KOPT-K1 (cell line): Measurements from ENCODE around the gene ALAS2.

Experiments used
- H3K27ac ChIP-seq: fragments of 200-600 bp; sonication (generic); 2 replicates; pipeline ENCODE4 v1.5.1; 2016; ENCODE audit warnings: antibody characterized with exemption, mild to moderate bottlenecking, low read depth, low read length; ENCODE audit not compliant: poor library complexity, severe bottlenecking
- H3K36me3 ChIP-seq: fragments of 200-600 bp; sonication (generic); 2 replicates; pipeline ENCODE4 v1.5.1; 2017; ENCODE audit warnings: antibody characterized with exemption, mild to moderate bottlenecking, low read length, moderate library complexity; ENCODE audit not compliant: insufficient read depth
- H3K9me3 ChIP-seq: fragments of 200-600 bp; sonication (generic); 2 replicates; pipeline ENCODE4 v1.5.1; 2017; ENCODE audit warnings: antibody characterized with exemption, low read length, mild to moderate bottlenecking; ENCODE audit not compliant: insufficient read depth, poor library complexity, severe bottlenecking

Gene ALAS2

GRCh38 chrX:55026143-55026542, 4.6 kb downstream of the ALAS2 start:
- Histone ChIP-seq H3K9me3 (no peaks in the 10 kb centered on the region), H3K27ac (no peak overlapping the region), H3K36me3 (no peaks in the 10 kb centered on the region)

GRCh38 chrX:55014897-55015299, 15.9 kb downstream of the ALAS2 start:
- H3K9me3 ChIP-seq, result no peaks in the 10 kb centered on the region
- H3K27ac ChIP-seq, result no peak overlapping the region
- H3K36me3 ChIP-seq, result no peaks in the 10 kb centered on the region

- H3K27ac ChIP-seq, result no peak overlapping the region
- H3K9me3 ChIP-seq, result no peaks in the 10 kb centered on the region
- H3K36me3 ChIP-seq, result peaks cover 7% of the 10 kb centered on the region; the same call in 1 of the 2 replicates
Measured at GRCh38 chrX:55011294-55011693, 19.5 kb downstream of the ALAS2 start.

GRCh38 chrX:55008571-55009358, 22.0 kb downstream of the ALAS2 start:
- Histone ChIP-seq H3K9me3 (no peaks in the 10 kb centered on the region), H3K27ac (no peak overlapping the region), H3K36me3 (peaks cover 33% of the 10 kb centered on the region)

GRCh38 chrX:55007656-55008055, 23.1 kb downstream of the ALAS2 start:
- Histone ChIP-seq H3K36me3 (peaks cover 44% of the 10 kb centered on the region), H3K27ac (no peak overlapping the region), H3K9me3 (no peaks in the 10 kb centered on the region)

- H3K36me3 ChIP-seq, result peaks cover 50% of the 10 kb centered on the region
- H3K9me3 ChIP-seq, result no peaks in the 10 kb centered on the region
- H3K27ac ChIP-seq, result no peak overlapping the region
Measured at GRCh38 chrX:55006827-55007621, 23.8 kb downstream of the ALAS2 start.

- Histone ChIP-seq H3K9me3 (no peaks in the 10 kb centered on the region), H3K36me3 (peaks cover 53% of the 10 kb centered on the region), H3K27ac (no peak overlapping the region)
Measured at GRCh38 chrX:55005256-55005655, 25.5 kb downstream of the ALAS2 start.

GRCh38 chrX:55004231-55004630, 26.5 kb downstream of the ALAS2 start:
- H3K27ac ChIP-seq, result no peak overlapping the region
- peaks cover 53% of the 10 kb centered on the region for H3K36me3 ChIP-seq

GRCh38 chrX:54999717-55000598, 30.8 kb downstream of the ALAS2 start, which contains the start of gene APEX2:
Gene APEX2, plus strand, starts transcription at chrX:55000363. Its CDS starts 60 bp downstream, at chrX:55000423.
- H3K27ac ChIP-seq, result peak within 1 kb of the TSS; percentile 83

More at GRCh38 chrX:55004231-55004630, 26.5 kb downstream of the ALAS2 start:
- no peaks in the 10 kb centered on the region for H3K9me3 ChIP-seq

GRCh38 chrX:54995621-54996020, 35.2 kb downstream of the ALAS2 start:
- no peaks in the 10 kb centered on the region for H3K36me3 ChIP-seq
- H3K27ac ChIP-seq, result no peak overlapping the region
- no peaks in the 10 kb centered on the region for H3K9me3 ChIP-seq

More at GRCh38 chrX:54999717-55000598, 30.8 kb downstream of the ALAS2 start, which contains the start of gene APEX2:
- Histone ChIP-seq H3K36me3 (peaks cover 33% of the 10 kb centered on the region), H3K9me3 (no peaks in the 10 kb centered on the region)

- Histone ChIP-seq H3K27ac (no peak overlapping the region), H3K36me3 (no peaks in the 10 kb centered on the region), H3K9me3 (no peaks in the 10 kb centered on the region)
Measured at GRCh38 chrX:54994668-54995351, 36.0 kb downstream of the ALAS2 start.

GRCh38 chrX:54994099-54994498, 36.7 kb downstream of the ALAS2 start, which contains the start of gene PFKFB1:
Gene PFKFB1, minus strand, starts transcription at chrX:54994188. Its CDS starts 181 bp downstream, at chrX:54994007.
- Histone ChIP-seq H3K27ac (no peak within 1 kb of the TSS), H3K9me3 (no peaks in the 10 kb centered on the region), H3K36me3 (no peaks in the 10 kb centered on the region)

- Histone ChIP-seq H3K9me3 (no peaks in the 10 kb centered on the region), H3K36me3 (no peaks in the 10 kb centered on the region), H3K27ac (no peak overlapping the region)
Measured at GRCh38 chrX:54992911-54993622, 37.7 kb downstream of the ALAS2 start.

GRCh38 chrX:54991706-54992105, 39.1 kb downstream of the ALAS2 start:
- H3K27ac ChIP-seq, result no peak overlapping the region
- H3K36me3 ChIP-seq, result no peaks in the 10 kb centered on the region
- H3K9me3 ChIP-seq, result no peaks in the 10 kb centered on the region
